Large intestine (tissue), 12 donors: ENCODE data around the gene ZBTB33. TPM values are rescaled to one million over a fixed set of nuclear protein-coding genes. Genes with fewer than 3 reads are reported as not detected.

Source experiments
- DNase-seq, 2 donors: peaks; one replicate each; pipeline versions ENCODE4 v3.0.0 to v3.0.0-alpha.2; 2013
- H3K27ac ChIP-seq: one replicate; pipeline ENCODE4 v1.5.1; 2013; ENCODE audit warnings: low read length
- H3K27me3 ChIP-seq: 2 replicates; pipeline ENCODE4 v1.6.1; 2013; ENCODE audit warnings: low read length; ENCODE audit not compliant: control insufficient read depth, insufficient read depth
- H3K36me3 ChIP-seq: 2 replicates; pipeline ENCODE4 v1.6.1; 2013; ENCODE audit warnings: low read length; ENCODE audit not compliant: control insufficient read depth, insufficient read depth
- H3K4me1 ChIP-seq: one replicate; pipeline ENCODE4 v1.6.1; 2013; ENCODE audit warnings: low read length; ENCODE audit not compliant: control insufficient read depth, insufficient read depth
- H3K4me3 ChIP-seq: one replicate; pipeline ENCODE4 v1.5.1; 2013; ENCODE audit warnings: low read length
- H3K9me3 ChIP-seq: one replicate; pipeline ENCODE4 v1.6.1; 2013; ENCODE audit warnings: mild to moderate bottlenecking, low read depth, low read length, moderate library complexity; ENCODE audit not compliant: control insufficient read depth
- WGBS: methylation state at CpG from one replicate; pipeline ENCODE4 v1.1.5; 2013; ENCODE audit warnings: low lambda C conversion rate; ENCODE audit not compliant: insufficient coverage; 5-methylcytosine and 5-hydroxymethylcytosine counted together
- long read RNA-seq, 11 donors: transcript quantifications; one replicate each; lab custom pipeline, GENCODE V29; 2026
- polyA plus RNA-seq: library from polyadenylated mRNA; unstranded; fragments of 120-200 nt; gene quantifications from one replicate; pipeline ENCODE4 v1.2.1, GENCODE V29; 2013

Gene ZBTB33, protein sequence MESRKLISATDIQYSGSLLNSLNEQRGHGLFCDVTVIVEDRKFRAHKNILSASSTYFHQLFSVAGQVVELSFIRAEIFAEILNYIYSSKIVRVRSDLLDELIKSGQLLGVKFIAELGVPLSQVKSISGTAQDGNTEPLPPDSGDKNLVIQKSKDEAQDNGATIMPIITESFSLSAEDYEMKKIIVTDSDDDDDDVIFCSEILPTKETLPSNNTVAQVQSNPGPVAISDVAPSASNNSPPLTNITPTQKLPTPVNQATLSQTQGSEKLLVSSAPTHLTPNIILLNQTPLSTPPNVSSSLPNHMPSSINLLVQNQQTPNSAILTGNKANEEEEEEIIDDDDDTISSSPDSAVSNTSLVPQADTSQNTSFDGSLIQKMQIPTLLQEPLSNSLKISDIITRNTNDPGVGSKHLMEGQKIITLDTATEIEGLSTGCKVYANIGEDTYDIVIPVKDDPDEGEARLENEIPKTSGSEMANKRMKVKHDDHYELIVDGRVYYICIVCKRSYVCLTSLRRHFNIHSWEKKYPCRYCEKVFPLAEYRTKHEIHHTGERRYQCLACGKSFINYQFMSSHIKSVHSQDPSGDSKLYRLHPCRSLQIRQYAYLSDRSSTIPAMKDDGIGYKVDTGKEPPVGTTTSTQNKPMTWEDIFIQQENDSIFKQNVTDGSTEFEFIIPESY
- polyA plus RNA-seq = 12.8 TPM
- long read RNA-seq, donor 1, full-length matches to known transcripts = 8 of 8 reads
- long read RNA-seq, donor 1, partial matches to known transcripts = 0 of 8 reads
- long read RNA-seq, donor 1, other reads (novel, unspliced or antisense) = 0 of 8 reads
- long read RNA-seq, donor 2, full-length matches to known transcripts = 6 of 6 reads
- long read RNA-seq, donor 2, partial matches to known transcripts = 0 of 6 reads
- long read RNA-seq, donor 2, other reads (novel, unspliced or antisense) = 0 of 6 reads
- long read RNA-seq, donor 3, full-length matches to known transcripts = 5 of 5 reads
- long read RNA-seq, donor 3, partial matches to known transcripts = 0 of 5 reads
- long read RNA-seq, donor 3, other reads (novel, unspliced or antisense) = 0 of 5 reads
- long read RNA-seq, donor 4, full-length matches to known transcripts = 1 of 1 reads
- long read RNA-seq, donor 4, partial matches to known transcripts = 0 of 1 reads
- long read RNA-seq, donor 4, other reads (novel, unspliced or antisense) = 0 of 1 reads
- long read RNA-seq, donor 5, full-length matches to known transcripts = 5 of 5 reads
- long read RNA-seq, donor 5, partial matches to known transcripts = 0 of 5 reads
- long read RNA-seq, donor 5, other reads (novel, unspliced or antisense) = 0 of 5 reads
- long read RNA-seq, donor 6, full-length matches to known transcripts = 6 of 6 reads
- long read RNA-seq, donor 6, partial matches to known transcripts = 0 of 6 reads
- long read RNA-seq, donor 6, other reads (novel, unspliced or antisense) = 0 of 6 reads
- long read RNA-seq, donor 7, full-length matches to known transcripts = 5 of 5 reads
- long read RNA-seq, donor 7, partial matches to known transcripts = 0 of 5 reads
- long read RNA-seq, donor 7, other reads (novel, unspliced or antisense) = 0 of 5 reads
- long read RNA-seq, donor 8, full-length matches to known transcripts = 6 of 6 reads
- long read RNA-seq, donor 8, partial matches to known transcripts = 0 of 6 reads
- long read RNA-seq, donor 8, other reads (novel, unspliced or antisense) = 0 of 6 reads
- long read RNA-seq, donor 9, full-length matches to known transcripts = 5 of 5 reads
- long read RNA-seq, donor 9, partial matches to known transcripts = 0 of 5 reads
- long read RNA-seq, donor 9, other reads (novel, unspliced or antisense) = 0 of 5 reads
- long read RNA-seq, donor 10, full-length matches to known transcripts = 5 of 5 reads
- long read RNA-seq, donor 10, partial matches to known transcripts = 0 of 5 reads
- long read RNA-seq, donor 10, other reads (novel, unspliced or antisense) = 0 of 5 reads
- long read RNA-seq, donor 11, full-length matches to known transcripts = 7 of 16 reads
- long read RNA-seq, donor 11, partial matches to known transcripts = 9 of 16 reads
- long read RNA-seq, donor 11, other reads (novel, unspliced or antisense) = 0 of 16 reads

DNA sequence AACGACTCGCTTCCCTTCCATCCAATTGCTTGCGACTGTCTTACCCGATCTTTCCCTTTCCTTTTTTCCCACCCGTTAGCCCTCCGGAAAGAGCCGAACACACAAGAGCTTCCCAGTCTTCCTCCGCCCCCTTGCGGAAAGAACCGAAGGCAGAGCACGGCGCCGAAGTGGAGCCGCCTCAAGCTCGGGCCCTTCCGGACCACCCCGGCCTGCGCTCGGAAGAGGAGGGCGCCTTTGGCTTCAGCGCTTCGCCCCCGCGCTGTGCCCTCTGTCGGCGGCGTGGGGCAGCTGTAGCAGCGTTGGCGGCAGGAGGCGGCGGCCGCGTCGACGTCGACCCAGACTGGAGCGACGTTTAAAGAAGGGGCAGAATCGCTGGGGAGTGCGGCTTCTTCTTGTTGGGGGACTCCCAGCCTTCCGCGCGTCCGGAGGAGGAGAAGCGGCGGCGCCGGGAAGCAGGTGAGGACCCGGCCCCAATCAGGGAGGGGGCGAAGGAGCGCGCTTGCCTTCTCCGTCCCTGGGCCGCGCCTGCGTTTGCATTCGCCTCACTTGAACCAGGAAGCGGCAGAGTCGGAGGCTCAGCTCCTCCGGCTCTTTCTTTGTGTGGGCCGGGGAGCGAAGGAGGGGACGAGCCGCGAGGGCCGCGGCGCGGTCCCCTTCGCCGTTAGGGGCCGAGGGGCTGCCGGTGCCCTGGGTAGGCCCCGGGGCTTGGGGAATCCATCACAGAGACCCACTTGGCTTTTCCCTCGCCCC, at the start of gene ZBTB33:
Gene ZBTB33 (plus strand): TSS at position 291 of the 750 bp plus-strand sequence. CDS start 2,604 bp downstream, outside the sequence.
- Histone ChIP-seq H3K27ac (peak within 1 kb of the TSS; percentile 96), H3K27me3 (no peaks in the 10 kb centered on the region), H3K9me3 (no peaks in the 10 kb centered on the region), H3K4me3 (peak within 1 kb of the TSS; percentile 79), H3K4me1 (no peaks in the 10 kb centered on the region), H3K36me3 (peaks cover 15% of the 10 kb centered on the region)
- DNase-seq = peak; percentile 90 to 92
- WGBS = no CpG with 5 or more reads among the region's 75 CpGs

DNA sequence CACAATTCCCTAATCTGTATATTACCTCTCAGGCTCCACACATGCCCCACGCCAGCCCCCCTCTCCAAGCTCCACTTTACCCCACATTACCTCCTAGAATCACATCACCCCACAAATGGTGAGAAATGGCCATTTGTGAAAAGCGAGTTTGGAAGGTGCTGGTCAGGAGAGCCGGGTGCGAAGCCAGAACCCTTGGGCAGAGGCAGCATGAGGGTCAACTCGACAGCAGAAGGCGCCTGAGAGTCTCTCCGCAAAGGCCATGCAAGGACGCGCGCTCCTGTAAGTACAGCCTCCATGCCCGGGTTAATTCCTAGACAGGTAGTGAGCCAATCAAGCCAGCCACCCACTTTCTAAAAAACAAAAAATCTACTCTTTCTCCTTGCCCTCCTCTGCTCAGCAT, 49.8 kb upstream of the ZBTB33 start:
- no peaks in the 10 kb centered on the region for H3K9me3 ChIP-seq
- H3K4me1 ChIP-seq = no peaks in the 10 kb centered on the region
- no peaks in the 10 kb centered on the region for H3K27me3 ChIP-seq
- WGBS = no CpG with 5 or more reads among the region's 11 CpGs
- H3K36me3 ChIP-seq = no peaks in the 10 kb centered on the region
- no peak overlapping the region for H3K27ac ChIP-seq
- no peak for DNase-seq
- H3K4me3 ChIP-seq = no peak overlapping the region

- no peak overlapping the region for H3K4me3 ChIP-seq
- no peaks in the 10 kb centered on the region for H3K9me3 ChIP-seq
- H3K4me1 ChIP-seq = no peaks in the 10 kb centered on the region
- no CpG with 5 or more reads among the region's 12 CpGs for WGBS
- no peak overlapping the region for H3K27ac ChIP-seq
- DNase-seq = no peak
- H3K27me3 ChIP-seq = no peaks in the 10 kb centered on the region
- H3K36me3 ChIP-seq = no peaks in the 10 kb centered on the region
These were observed 44.5 kb upstream of the ZBTB33 start for GRCh38 chrX:120205816-120206753.

DNA sequence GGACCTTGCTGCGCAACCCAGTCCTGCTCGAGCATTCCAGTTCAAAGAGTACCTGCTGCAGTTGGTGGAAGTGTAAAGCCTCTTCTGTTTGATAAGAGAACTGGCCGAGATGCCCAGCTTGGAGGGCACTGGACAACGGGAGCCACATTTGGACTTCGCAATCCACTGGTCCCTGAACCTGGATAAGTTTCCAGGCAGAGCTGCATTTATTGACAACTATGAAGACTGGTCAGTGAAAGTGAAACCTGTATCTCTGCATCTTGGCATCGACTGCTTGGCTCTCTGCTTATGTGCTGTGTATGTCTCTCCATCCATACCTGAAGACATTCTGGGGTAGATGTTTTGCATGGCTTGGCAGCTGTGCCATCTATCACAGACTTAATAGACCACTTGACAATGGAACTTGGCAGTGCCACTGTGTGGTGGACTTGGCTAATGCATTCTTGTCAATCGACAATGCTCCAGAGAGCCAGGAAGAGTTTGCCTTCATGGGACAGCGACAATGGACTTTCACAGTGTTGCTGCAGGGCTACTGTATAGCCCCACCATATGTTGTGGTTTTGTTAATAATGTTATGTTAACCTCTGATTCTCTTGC, 43.5 kb upstream of the ZBTB33 start:
- DNase-seq = no peak
- WGBS = no CpG with 5 or more reads among the region's 8 CpGs

GRCh38 chrX:120213438-120214265, 37.0 kb upstream of the ZBTB33 start:
- no peaks in the 10 kb centered on the region for H3K27me3 ChIP-seq
- no peaks in the 10 kb centered on the region for H3K4me1 ChIP-seq
- WGBS = no CpG with 5 or more reads among the region's 8 CpGs
- H3K9me3 ChIP-seq = no peaks in the 10 kb centered on the region
- H3K27ac ChIP-seq = no peak overlapping the region
- H3K4me3 ChIP-seq = no peak overlapping the region
- no peaks in the 10 kb centered on the region for H3K36me3 ChIP-seq
- peak; percentile 23 to 31 for DNase-seq

More for the DNA sequence above, 43.5 kb upstream of the ZBTB33 start:
- no peak overlapping the region for H3K27ac ChIP-seq
- no peaks in the 10 kb centered on the region for H3K27me3 ChIP-seq
- H3K36me3 ChIP-seq = no peaks in the 10 kb centered on the region
- no peak overlapping the region for H3K4me3 ChIP-seq
- no peaks in the 10 kb centered on the region for H3K4me1 ChIP-seq
- H3K9me3 ChIP-seq = no peaks in the 10 kb centered on the region

GRCh38 chrX:120223374-120223773, 27.2 kb upstream of the ZBTB33 start:
- no peak overlapping the region for H3K4me3 ChIP-seq
- H3K9me3 ChIP-seq = no peaks in the 10 kb centered on the region
- no peaks in the 10 kb centered on the region for H3K4me1 ChIP-seq
- DNase-seq = no peak
- WGBS = no CpG with 5 or more reads among the region's 8 CpGs
- no peaks in the 10 kb centered on the region for H3K36me3 ChIP-seq
- H3K27me3 ChIP-seq = no peaks in the 10 kb centered on the region
- H3K27ac ChIP-seq = no peak overlapping the region

GRCh38 chrX:120224388-120224787, 26.2 kb upstream of the ZBTB33 start:
- DNase-seq = no peak
- Histone ChIP-seq H3K9me3 (no peaks in the 10 kb centered on the region), H3K27me3 (no peaks in the 10 kb centered on the region), H3K27ac (no peak overlapping the region), H3K36me3 (no peaks in the 10 kb centered on the region), H3K4me3 (no peak overlapping the region), H3K4me1 (no peaks in the 10 kb centered on the region)
- WGBS = no CpG with 5 or more reads among the region's 4 CpGs
